H1 (cell line): ENCODE measurements around the gene BARX2. TPM values are rescaled to one million over a fixed set of nuclear protein-coding genes. Genes with fewer than 3 reads are reported as not detected.

Source experiments
- ATF3 ChIP-seq: IDR thresholded peaks from 2 replicates; pipeline ENCODE4 v1.6.1; 2011; ENCODE audit warnings: low read depth, mild to moderate bottlenecking, low read length; ENCODE audit not compliant: insufficient read depth
- EP300 ChIP-seq, 2 experiments: IDR thresholded peaks; 1 replicate in 1 of 2; 2 replicates in 1 of 2; pipeline ENCODE4 v1.6.1; 2011 to 2012; ENCODE audit warnings: low read depth in 2 of 2, low read length in 2 of 2, mild to moderate bottlenecking in 2 of 2, borderline replicate concordance in 1 of 2, inconsistent platforms in 1 of 2, moderate library complexity in 1 of 2
- HDAC2 ChIP-seq, 2 experiments: fragments of 300-600 bp in 1 of 2; sonication (generic) in 1 of 2; IDR thresholded peaks; 2 replicates each; pipeline ENCODE4 v1.6.1; 2011 to 2012; ENCODE audit warnings: low read depth in 2 of 2, low read length in 2 of 2, mild to moderate bottlenecking in 2 of 2, moderate library complexity in 2 of 2, borderline replicate concordance in 1 of 2, inconsistent platforms in 1 of 2
- JUN ChIP-seq: IDR thresholded peaks from 2 replicates; pipeline ENCODE4 v1.6.1; 2011; ENCODE audit warnings: low read depth, mild to moderate bottlenecking, improper control_type of control experiment, low read length
- PHF8 ChIP-seq: fragments of 200-600 bp; sonication (generic); conservative IDR thresholded peaks from 2 replicates; pipeline ENCODE4 v1.7.1; 2012; ENCODE audit warnings: low read depth, mild to moderate bottlenecking, inconsistent platforms, low read length, moderate library complexity
- SP2 ChIP-seq: IDR thresholded peaks from 2 replicates; pipeline ENCODE4 v1.6.1; 2012; ENCODE audit warnings: mild to moderate bottlenecking, low read length, inconsistent platforms
- SUZ12 ChIP-seq: fragments of 200-600 bp; sonication (generic); IDR thresholded peaks from 2 replicates; pipeline ENCODE4 v1.6.1; 2012; ENCODE audit warnings: mild to moderate bottlenecking, inconsistent platforms, low read length, moderate library complexity, mixed read lengths
- polyA plus RNA-seq, 7 experiments: library from polyadenylated mRNA; depleted of rRNA in 3 of 7; stranded (reverse) in 5 of 7; unstranded in 2 of 7; fragments of >200 nt in 5 of 7; fragments of 200-250 nt in 2 of 7; gene quantifications; 1 replicate in 5 of 7; 2 replicates in 1 of 7; 4 replicates in 1 of 7; pipeline versions ENCODE4 v1.2.1 to v1.2.3, GENCODE V29; 2011 to 2013; ENCODE audit warnings: missing spikeins in 2 of 7, mixed read lengths in 2 of 7
- total RNA-seq: library from RNA; stranded (reverse); fragmentation: NEBNext Ultra II Directional; extraction: Animal tissue kit (Norgen Biotek cat#: 25700); gene quantifications from 2 replicates; pipeline ENCODE4 v1.2.1, GENCODE V29; 2021

BARX2 gene
- total and polyA plus RNA-seq, 2 of the 8 experiments (the other 6 are each of a cell fraction or from before 2014, with no cell fraction given), result not detected

GRCh38 chr11:129346916-129347315 is 28.7 kb upstream of the BARX2 start (continued):
- no peak for TF ChIP-seq SP2
- no peak for TF ChIP-seq PHF8
- TF ChIP-seq JUN, result no peak
- no peak for TF ChIP-seq ATF3
- TF ChIP-seq SUZ12, result no peak
- no peak for TF ChIP-seq HDAC2 (IDR thresholded peaks at IDR 0.05; ENCODE audit: borderline replicate concordance in 1 of 2, low read depth in 2 of 2, low read length in 2 of 2)
- no peak for TF ChIP-seq EP300 (IDR thresholded peaks at IDR 0.05; ENCODE audit: borderline replicate concordance in 1 of 2, low read depth in 2 of 2, low read length in 2 of 2)
